Astrocyte of the spinal cord (primary cell): ENCODE measurements around the gene CENPP.

Experiments
- DNase-seq: peaks from one replicate; pipeline ENCODE4 v3.0.0; 2011; ENCODE audit warnings: low read depth, low spot score
- H3K4me3 ChIP-seq: 2 replicates; pipeline ENCODE4 v1.5.1; 2011; ENCODE audit warnings: low read depth, mild to moderate bottlenecking, low read length, moderate library complexity
- CTCF ChIP-seq: IDR thresholded peaks from 2 replicates; pipeline ENCODE4 v1.5.1; 2012; ENCODE audit warnings: low read depth, mild to moderate bottlenecking, low read length, inconsistent platforms
- in situ Hi-C: cut with HindIII; loops from 2 replicates; pipeline ENCODE4 v1.10.0; 2017; ENCODE audit warnings: low sequenced_read_pairs

Gene CENPP

DNA sequence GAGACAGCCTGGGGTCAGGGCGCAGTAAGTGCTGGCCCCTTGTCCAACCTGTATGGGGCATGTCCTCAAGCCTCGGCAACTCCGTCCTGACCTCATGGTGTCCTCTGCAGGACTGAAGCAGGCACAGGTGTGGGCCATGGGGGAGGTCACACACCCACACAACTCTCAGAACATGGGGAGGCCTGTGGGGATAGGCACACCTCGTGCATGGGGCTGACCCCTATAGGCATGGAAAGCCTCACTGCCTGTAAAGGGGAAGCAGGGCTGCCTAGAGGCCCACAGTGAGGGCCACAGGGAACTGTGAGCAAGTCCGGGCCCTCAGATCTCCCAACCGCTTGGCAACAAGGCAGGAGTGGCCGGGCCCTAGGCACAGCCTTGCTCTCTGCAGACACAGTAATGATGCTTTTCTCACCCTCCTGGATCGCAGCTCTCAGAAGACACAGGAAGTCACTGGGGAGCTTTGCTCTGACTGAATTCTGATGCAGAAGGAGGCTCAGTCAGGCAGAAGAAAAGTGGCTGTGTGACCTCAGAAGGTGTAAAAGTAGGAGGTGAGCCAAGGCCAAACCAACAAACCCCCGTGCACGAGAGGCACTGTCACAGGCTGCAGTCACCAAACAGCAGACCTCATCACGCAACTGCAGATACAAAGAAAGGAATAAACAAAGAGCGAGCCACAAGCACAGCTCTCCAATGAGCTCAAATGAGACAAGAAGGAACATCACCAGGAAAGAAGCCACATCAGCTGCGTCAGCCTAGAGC lies 338.8 kb downstream of the CENPP start:
- DNase-seq, result peak; percentile 10
- H3K4me3 ChIP-seq, result no peak overlapping the region
- no peak for TF ChIP-seq CTCF
- in situ Hi-C loops, result no loop called here

DNA sequence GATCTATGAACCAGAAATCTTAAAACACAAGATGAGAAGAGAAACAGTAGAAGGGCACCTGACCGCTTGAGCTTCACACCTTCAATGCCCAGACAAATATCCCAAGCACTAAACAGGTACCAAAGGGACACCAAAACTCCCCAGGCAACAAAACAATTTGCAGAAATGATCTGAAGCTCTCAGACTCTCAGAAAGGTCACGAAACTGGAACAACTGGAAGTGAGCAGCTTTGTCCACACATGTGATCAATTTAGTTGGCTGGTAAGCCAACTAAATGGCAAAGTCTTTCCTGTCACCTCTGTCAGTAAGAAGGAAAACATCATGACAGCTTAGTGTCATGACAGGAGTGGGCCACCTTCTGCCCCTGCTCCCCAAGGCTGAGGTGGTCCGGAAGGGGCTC lies 340.1 kb downstream of the CENPP start:
- in situ Hi-C loops, result no loop called here
- DNase-seq, result no peak
- no peak for TF ChIP-seq CTCF
- H3K4me3 ChIP-seq, result no peak overlapping the region

DNA sequence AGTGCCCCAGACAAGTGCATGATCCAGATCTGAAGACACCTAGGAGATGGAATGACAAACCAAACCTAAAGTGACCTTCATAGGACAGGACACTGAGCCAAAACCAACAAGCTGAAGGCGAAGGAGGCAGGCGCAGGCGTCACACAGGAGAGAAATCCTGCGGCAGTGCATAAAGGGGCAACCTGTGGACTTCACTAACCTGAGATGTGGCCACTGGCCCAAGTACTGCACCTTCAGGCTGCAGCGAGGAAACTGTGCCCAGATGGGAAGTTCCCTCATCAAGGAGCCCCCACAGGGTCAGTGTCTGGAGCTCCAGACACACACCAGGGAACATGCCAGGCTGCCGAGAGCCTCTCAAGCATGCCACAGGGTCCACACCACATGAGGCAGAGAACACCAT lies 340.5 kb downstream of the CENPP start:
- in situ Hi-C loops, result no loop called here
- TF ChIP-seq CTCF, result no peak
- H3K4me3 ChIP-seq, result no peak overlapping the region
- DNase-seq, result no peak

GRCh38 chr9:92666912-92667532 lies 341.3 kb downstream of the CENPP start:
- TF ChIP-seq CTCF, result no peak
- in situ Hi-C loops, result no loop called here
- DNase-seq, result no peak
- no peak overlapping the region for H3K4me3 ChIP-seq

DNA sequence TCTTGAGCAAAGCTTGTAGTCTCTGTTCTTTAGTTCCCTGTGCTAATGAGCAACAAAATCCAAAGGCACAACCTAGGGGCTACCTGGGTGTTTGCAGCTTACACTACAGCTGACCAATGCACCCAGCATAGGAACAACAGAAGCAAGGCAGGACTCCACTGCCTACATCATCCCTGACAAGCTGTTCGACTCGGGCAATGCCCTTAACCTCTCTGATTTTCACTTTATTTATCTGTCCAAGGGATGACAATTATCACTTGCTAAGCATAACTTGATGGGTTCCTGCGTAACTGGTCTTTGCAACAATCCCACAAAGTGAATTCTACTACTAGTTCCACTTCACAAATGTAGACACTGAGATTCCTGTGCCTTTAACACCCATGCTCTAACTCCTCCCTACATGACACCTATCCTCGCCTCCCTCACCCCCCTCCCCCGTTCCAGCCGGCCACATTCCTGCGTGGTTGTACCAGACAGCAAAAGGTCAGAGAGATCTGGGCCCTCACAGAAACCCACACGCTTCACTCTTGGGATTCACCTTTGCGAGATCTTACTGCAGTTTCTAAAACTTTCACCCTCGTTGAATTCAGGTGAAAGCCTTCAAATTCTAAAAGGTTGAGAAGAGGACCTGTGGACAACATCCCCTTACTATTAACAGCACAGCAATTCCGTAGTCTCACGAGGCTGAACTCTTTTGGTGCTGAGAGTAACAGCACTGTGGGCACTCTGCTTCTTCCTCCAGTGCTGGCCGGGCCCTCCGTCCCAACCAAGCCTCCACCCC lies 343.2 kb downstream of the CENPP start:
- peak overlapping the region; percentile 66 for H3K4me3 ChIP-seq
- DNase-seq, result peak; percentile 50
- in situ Hi-C loops, result no loop called here
- no peak for TF ChIP-seq CTCF

DNA sequence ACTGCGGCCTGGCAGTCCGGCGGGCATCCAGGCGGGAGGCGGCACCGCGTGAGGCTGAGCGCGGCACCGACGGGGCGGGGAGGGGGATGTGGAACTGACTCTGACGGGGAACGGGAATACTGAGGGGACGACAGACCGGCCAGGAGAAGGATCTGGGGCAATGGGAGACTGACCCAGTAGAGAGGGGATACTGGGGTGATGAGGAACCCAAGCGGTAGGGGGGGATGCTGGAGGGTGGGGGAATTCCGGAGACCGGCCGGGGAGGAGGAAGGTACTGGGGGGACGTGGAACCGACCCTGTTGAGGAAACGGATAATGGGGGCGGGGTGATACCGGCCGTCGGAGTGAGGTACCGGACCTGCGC lies 343.8 kb downstream of the CENPP start:
- no peak for DNase-seq
- no peak for TF ChIP-seq CTCF
- in situ Hi-C loops, result no loop called here

More for the DNA sequence above, 343.8 kb downstream of the CENPP start:
- H3K4me3 ChIP-seq, result peak overlapping the region; percentile 66
